ENCODE measurements around the gene ABCC3. TPM values are rescaled to one million over a fixed set of nuclear protein-coding genes. Genes with fewer than 3 reads are reported as not detected.

ABCC3 gene, protein sequence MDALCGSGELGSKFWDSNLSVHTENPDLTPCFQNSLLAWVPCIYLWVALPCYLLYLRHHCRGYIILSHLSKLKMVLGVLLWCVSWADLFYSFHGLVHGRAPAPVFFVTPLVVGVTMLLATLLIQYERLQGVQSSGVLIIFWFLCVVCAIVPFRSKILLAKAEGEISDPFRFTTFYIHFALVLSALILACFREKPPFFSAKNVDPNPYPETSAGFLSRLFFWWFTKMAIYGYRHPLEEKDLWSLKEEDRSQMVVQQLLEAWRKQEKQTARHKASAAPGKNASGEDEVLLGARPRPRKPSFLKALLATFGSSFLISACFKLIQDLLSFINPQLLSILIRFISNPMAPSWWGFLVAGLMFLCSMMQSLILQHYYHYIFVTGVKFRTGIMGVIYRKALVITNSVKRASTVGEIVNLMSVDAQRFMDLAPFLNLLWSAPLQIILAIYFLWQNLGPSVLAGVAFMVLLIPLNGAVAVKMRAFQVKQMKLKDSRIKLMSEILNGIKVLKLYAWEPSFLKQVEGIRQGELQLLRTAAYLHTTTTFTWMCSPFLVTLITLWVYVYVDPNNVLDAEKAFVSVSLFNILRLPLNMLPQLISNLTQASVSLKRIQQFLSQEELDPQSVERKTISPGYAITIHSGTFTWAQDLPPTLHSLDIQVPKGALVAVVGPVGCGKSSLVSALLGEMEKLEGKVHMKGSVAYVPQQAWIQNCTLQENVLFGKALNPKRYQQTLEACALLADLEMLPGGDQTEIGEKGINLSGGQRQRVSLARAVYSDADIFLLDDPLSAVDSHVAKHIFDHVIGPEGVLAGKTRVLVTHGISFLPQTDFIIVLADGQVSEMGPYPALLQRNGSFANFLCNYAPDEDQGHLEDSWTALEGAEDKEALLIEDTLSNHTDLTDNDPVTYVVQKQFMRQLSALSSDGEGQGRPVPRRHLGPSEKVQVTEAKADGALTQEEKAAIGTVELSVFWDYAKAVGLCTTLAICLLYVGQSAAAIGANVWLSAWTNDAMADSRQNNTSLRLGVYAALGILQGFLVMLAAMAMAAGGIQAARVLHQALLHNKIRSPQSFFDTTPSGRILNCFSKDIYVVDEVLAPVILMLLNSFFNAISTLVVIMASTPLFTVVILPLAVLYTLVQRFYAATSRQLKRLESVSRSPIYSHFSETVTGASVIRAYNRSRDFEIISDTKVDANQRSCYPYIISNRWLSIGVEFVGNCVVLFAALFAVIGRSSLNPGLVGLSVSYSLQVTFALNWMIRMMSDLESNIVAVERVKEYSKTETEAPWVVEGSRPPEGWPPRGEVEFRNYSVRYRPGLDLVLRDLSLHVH (N-terminal part only)
- total RNA-seq = not detected

DNA sequence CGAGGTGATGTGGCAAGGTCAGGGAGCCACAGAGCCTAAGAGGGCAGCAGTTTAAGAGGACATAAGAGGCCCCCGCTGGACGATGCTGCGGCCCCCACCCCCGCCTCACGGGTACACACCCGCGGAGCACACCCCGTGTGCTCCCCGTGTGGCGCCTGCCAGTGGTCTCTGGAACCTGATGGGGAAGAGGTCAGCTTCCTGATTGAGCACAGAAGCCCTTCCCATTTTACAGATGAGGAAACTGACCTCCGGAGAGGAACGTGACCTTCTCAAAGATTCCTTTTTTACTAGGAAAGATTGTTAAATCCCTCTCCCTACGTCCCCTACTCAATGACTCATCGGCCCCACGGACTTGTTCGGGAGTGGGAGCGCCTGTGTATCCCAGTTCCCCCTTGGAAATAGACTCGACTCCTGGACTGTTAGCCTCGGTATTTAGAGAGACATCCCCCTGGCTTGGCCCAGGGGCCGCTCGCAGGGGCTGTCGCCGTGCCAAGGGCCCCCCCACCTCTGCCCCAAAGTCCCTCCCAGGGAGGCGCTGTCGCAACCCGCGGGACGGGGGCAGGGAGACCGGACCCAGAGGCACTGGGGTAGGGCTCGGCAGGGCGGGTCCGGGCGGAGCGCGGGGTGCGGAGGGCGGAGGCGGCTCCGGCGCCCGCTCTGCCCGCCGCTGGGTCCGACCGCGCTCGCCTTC lies at the start of gene ABCC3:
TSS of gene ABCC3 (plus strand) at position 658 of the 691 bp plus-strand sequence. CDS start 56 bp downstream, outside the sequence.
- no peak for DNase-seq
- Mint-ChIP-seq H3K36me3 (ENCODE audit: low read depth) (no peaks in the 10 kb centered on the region), H3K27me3 (peaks cover 65% of the 10 kb centered on the region), H3K27ac (no peak within 1 kb of the TSS), H3K4me1 (peaks cover 1% of the 10 kb centered on the region), H3K9me3 (no peaks in the 10 kb centered on the region), H3K4me3 (no peak within 1 kb of the TSS)
- POLR2A ChIA-PET = no interaction called here
- CTCF ChIA-PET = no interaction called here

- Mint-ChIP-seq H3K27me3 (no peaks in the 10 kb centered on the region), H3K27ac (no peak overlapping the region), H3K4me1 (no peaks in the 10 kb centered on the region), H3K9me3 (no peaks in the 10 kb centered on the region), H3K4me3 (no peak overlapping the region), H3K36me3 (ENCODE audit: low read depth) (no peaks in the 10 kb centered on the region)
- ChIA-PET CTCF (interaction anchor here (0.6 to 1.6 kb wide), 3 partner anchors 9 to 51 kb away, joined by 3 to 4 read pairs (median 3); no protein-coding TSS in a partner anchor), POLR2A (no interaction called here)
- DNase-seq = no peak
Measured at GRCh38 chr17:50585346-50585745, 49.3 kb upstream of the ABCC3 start.

DNA sequence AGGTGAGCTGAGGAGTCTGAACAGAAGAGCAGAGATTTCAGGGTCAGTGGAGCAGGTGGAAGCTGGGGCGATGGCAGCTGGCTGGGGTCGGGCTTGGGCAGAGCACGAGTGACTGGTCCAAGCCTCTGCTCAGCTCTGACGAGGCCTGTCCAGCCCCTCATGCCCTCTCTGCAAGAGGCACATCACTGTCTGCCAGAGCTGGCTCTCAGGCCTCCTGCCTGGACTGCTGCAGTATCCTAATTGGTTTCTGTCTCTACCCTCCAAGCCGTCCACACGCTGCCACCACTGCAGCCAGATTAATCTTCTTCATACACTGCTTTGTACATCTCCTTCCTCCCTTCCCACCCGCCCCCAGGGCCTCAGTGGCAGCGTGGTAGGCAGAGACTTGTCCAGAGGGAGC lies 48.8 kb upstream of the ABCC3 start:
- ChIA-PET CTCF (interaction anchor here (0.6 to 1.6 kb wide), 2 partner anchors 18 to 50 kb away, joined by 3 read pairs; no protein-coding TSS in a partner anchor), POLR2A (no interaction called here)
- H3K4me1 Mint-ChIP-seq = no peaks in the 10 kb centered on the region
- no peaks in the 10 kb centered on the region for H3K27me3 Mint-ChIP-seq
- DNase-seq = no peak
- H3K27ac Mint-ChIP-seq = no peak overlapping the region
- H3K4me3 Mint-ChIP-seq = no peak overlapping the region
- no peaks in the 10 kb centered on the region for H3K36me3 Mint-ChIP-seq (ENCODE audit: low read depth)
- H3K9me3 Mint-ChIP-seq = no peaks in the 10 kb centered on the region

GRCh38 chr17:50586421-50587247 lies 48.0 kb upstream of the ABCC3 start:
- no peaks in the 10 kb centered on the region for H3K4me1 Mint-ChIP-seq
- H3K27me3 Mint-ChIP-seq = no peaks in the 10 kb centered on the region

GRCh38 chr17:50587571-50587970 lies 47.1 kb upstream of the ABCC3 start:
- no peaks in the 10 kb centered on the region for H3K4me1 Mint-ChIP-seq
- no peaks in the 10 kb centered on the region for H3K36me3 Mint-ChIP-seq (ENCODE audit: low read depth)
- POLR2A ChIA-PET = no interaction called here
- no peak overlapping the region for H3K27ac Mint-ChIP-seq
- CTCF ChIA-PET = interaction anchor here (1.4 kb wide), 1 partner anchor 43 kb away, joined by 3 read pairs; no protein-coding TSS in a partner anchor
- H3K9me3 Mint-ChIP-seq = no peaks in the 10 kb centered on the region
- no peak overlapping the region for H3K4me3 Mint-ChIP-seq
- H3K27me3 Mint-ChIP-seq = no peaks in the 10 kb centered on the region
- DNase-seq = no peak

More at GRCh38 chr17:50586421-50587247, 48.0 kb upstream of the ABCC3 start:
- POLR2A ChIA-PET = no interaction called here
- no peaks in the 10 kb centered on the region for H3K9me3 Mint-ChIP-seq
- CTCF ChIA-PET = interaction anchor here (0.7 to 1.6 kb wide), 3 partner anchors 19 to 49 kb away, joined by 3 read pairs; no protein-coding TSS in a partner anchor
- no peak overlapping the region for H3K4me3 Mint-ChIP-seq
- H3K36me3 Mint-ChIP-seq (ENCODE audit: low read depth) = no peaks in the 10 kb centered on the region
- DNase-seq = no peak
- H3K27ac Mint-ChIP-seq = no peak overlapping the region

DNA sequence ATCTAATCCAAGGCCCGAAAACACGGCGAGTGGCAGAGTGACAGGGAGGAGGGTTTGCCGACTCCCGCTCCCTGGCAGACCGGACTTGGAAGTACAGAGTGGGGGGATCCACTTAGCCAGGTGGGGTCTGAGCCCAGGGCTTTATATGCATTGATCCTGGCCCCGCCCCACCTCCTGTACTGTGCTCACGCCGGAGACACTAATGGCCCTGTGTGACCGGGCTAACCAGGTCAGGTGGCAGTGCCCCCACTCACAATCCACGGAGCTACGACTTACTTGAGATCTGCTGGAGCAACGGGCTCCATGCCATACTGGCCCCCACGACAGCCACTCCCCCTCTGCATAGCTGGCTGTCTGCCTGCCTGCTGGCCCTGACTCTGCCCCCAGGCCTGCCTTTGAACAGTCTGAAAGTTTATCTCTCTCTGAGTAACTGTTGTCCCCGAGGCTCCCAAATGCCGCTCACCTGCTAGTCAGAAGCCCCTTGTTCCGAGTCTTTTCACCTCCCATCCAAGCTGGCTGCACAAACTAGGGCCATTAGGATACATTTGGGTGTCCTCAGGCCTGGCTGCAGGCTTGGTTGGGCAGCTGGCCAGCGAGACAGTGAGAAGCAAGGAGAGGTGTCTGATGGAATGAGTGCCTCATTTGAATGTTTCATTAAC lies 46.2 kb upstream of the ABCC3 start:
- no peaks in the 10 kb centered on the region for H3K27me3 Mint-ChIP-seq
- H3K9me3 Mint-ChIP-seq = no peaks in the 10 kb centered on the region
- no peak overlapping the region for H3K27ac Mint-ChIP-seq
- ChIA-PET POLR2A (no interaction called here), CTCF (no interaction called here)
- H3K4me3 Mint-ChIP-seq = no peak overlapping the region
- H3K4me1 Mint-ChIP-seq = no peaks in the 10 kb centered on the region
- H3K36me3 Mint-ChIP-seq (ENCODE audit: low read depth) = no peaks in the 10 kb centered on the region
- DNase-seq = no peak

- Mint-ChIP-seq H3K27me3 (no peaks in the 10 kb centered on the region), H3K4me1 (no peaks in the 10 kb centered on the region), H3K4me3 (no peak overlapping the region), H3K36me3 (ENCODE audit: low read depth) (no peaks in the 10 kb centered on the region), H3K9me3 (no peaks in the 10 kb centered on the region), H3K27ac (no peak overlapping the region)
- CTCF ChIA-PET = interaction anchor here (0.8 kb wide), 1 partner anchor 29 kb away, joined by 3 read pairs; the partner anchor contains the start of gene CACNA1G
- no peak for DNase-seq
- POLR2A ChIA-PET = no interaction called here
Measured at GRCh38 chr17:50589095-50589705, 45.5 kb upstream of the ABCC3 start.

DNA sequence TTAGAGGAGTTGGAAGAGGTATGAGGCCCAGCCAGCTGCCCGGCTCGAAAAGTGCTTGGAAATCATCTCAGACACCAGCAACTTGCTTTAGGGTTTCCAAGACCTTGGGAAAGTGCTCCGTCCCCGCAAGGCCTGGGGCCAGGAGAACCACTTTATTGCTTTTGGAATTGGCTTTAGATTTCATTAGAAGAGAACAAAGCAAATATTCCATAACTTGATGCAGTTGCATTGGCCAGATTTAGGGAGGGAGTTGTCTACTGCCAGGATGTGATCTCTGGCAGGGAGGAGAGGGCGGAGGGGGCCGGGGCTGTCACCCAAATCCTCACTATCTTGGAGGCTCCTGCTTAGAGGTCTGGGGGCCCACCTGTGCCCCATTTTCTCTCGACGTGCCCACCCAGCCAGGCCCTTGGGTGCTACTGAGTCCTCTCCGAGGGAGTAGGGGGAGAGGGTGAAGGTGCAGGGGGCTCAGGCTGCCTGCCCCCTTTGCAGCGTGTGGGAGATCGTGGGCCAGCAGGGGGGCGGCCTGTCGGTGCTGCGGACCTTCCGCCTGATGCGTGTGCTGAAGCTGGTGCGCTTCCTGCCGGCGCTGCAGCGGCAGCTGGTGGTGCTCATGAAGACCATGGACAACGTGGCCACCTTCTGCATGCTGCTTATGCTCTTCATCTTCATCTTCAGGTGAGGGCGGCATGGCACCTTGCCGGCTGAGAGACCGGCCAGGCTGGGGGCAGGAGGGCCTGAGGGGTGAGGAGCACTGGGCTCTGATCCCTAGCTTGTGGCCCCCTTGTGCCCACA lies 43.5 kb upstream of the ABCC3 start:
- ChIA-PET CTCF (no interaction called here), POLR2A (no interaction called here)
- Mint-ChIP-seq H3K27me3 (no peaks in the 10 kb centered on the region), H3K9me3 (no peaks in the 10 kb centered on the region), H3K4me1 (no peaks in the 10 kb centered on the region), H3K36me3 (ENCODE audit: low read depth) (no peaks in the 10 kb centered on the region), H3K27ac (no peak overlapping the region), H3K4me3 (no peak overlapping the region)
- no peak for DNase-seq

DNA sequence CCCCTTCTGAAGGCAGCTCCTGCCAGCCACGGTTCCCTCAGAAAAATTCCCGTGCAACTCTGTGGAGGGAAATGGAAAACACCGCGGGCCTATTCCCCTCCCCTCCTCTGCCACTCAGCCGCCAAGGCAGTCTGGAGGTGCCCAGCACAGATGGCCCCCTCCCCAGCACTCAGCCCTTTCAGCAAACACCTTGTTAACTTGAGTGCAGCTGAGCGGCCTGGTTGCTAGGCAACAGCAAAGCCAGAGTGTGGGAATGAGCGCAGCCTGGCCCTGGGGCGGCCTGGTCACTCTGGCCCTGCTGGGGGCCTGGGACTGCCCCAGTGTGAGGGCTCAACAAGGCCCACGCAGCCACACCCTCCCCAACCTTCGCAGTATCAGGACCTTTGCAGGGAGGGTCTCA lies 41.4 kb upstream of the ABCC3 start:
- Mint-ChIP-seq H3K27ac (no peak overlapping the region), H3K9me3 (no peaks in the 10 kb centered on the region), H3K4me1 (no peaks in the 10 kb centered on the region), H3K36me3 (ENCODE audit: low read depth) (no peaks in the 10 kb centered on the region), H3K27me3 (no peaks in the 10 kb centered on the region), H3K4me3 (no peak overlapping the region)
- no peak for DNase-seq
- POLR2A ChIA-PET = no interaction called here
- CTCF ChIA-PET = no interaction called here

DNA sequence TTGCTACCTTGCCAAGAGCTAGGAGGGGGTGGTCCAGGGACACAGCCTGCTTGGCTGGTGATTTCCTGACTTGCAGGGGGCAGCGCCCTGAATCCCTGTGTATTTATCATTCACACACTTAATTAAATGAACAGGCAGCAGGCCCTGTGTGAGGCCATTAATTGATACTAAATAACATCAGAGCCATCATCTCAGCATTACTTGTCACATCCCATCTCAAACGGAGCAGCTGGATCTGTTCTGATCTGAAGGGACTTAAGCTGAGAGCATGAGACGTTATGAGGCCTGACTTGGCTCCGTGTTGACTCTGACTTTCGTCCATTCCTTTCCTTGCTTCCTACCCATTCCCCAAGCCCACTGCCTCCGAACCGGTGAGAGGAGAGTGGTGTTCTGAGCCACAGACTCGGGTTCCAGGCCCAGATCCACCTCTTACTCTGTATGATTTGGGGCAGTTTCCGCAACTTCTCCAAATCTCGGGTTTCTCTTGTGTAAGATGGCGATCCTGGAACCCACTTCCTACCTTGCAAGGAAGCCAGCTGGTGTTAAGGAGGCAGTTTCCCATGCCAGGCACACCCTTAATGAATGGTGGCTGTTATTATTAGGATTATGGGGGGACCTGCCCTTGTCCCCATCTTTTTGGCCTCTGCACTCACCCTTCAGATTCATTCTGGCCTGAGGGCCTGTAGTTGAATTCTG lies 40.4 kb upstream of the ABCC3 start:
- H3K4me3 Mint-ChIP-seq = no peak overlapping the region
- no peaks in the 10 kb centered on the region for H3K36me3 Mint-ChIP-seq (ENCODE audit: low read depth)
- H3K4me1 Mint-ChIP-seq = no peaks in the 10 kb centered on the region
- no peak overlapping the region for H3K27ac Mint-ChIP-seq
- POLR2A ChIA-PET = no interaction called here
- CTCF ChIA-PET = no interaction called here
- no peaks in the 10 kb centered on the region for H3K27me3 Mint-ChIP-seq
- no peaks in the 10 kb centered on the region for H3K9me3 Mint-ChIP-seq
- DNase-seq = no peak

Measured in activated CD4-positive, alpha-beta T cell treated with anti-CD3 and anti-CD28 coated beads, Interleukin-2, amount 10 ng/mL, durations not matched to agents 7 days and 5 days (primary cell).